WTC11 (cell line): ENCODE measurements around the gene FNIP2. TPM values are rescaled to one million over a fixed set of nuclear protein-coding genes. Genes with fewer than 3 reads are reported as not detected.
"Not testable (repeated sequence)": the region's sequence is repeated elsewhere in the genome, so short reads cannot be mapped to it uniquely, and the experiment has no call there.

ENCODE experiments used
- ATAC-seq: fragments of 200-7000 bp; cut with Tn5 transposase; 2 replicates; pipeline ENCODE4 v1.10.0; 2021; ENCODE audit warnings: mild to moderate bottlenecking, moderate library complexity
- CTCF ChIA-PET: fragments of 300-600 bp; sonication (Branson Sonifier 250); formaldehyde crosslinking; loops from one replicate; lab custom pipeline; 2021; ENCODE audit warnings: antibody characterized with exemption; lab: Charles Lee
- POLR2A ChIA-PET: fragments of 350-600 bp; sonication (Branson Sonifier 250); formaldehyde crosslinking; loops from one replicate; lab custom pipeline; 2021; ENCODE audit warnings: antibody characterized with exemption; lab: Charles Lee
- DNase-seq: peaks from one replicate; pipeline ENCODE4 v3.0.0; 2021; ENCODE audit warnings: low spot score
- H3K27ac Mint-ChIP-seq: 2 replicates; pipeline ENCODE4 v1.8.0; 2021; ENCODE audit warnings: mixed read lengths
- H3K27me3 Mint-ChIP-seq: 2 replicates; pipeline ENCODE4 v1.8.0; 2021; ENCODE audit warnings: low read depth, mild to moderate bottlenecking, moderate library complexity, mixed read lengths
- H3K36me3 Mint-ChIP-seq: 2 replicates; pipeline ENCODE4 v1.8.0; 2021; ENCODE audit warnings: mixed read lengths
- H3K4me1 Mint-ChIP-seq: 2 replicates; pipeline ENCODE4 v1.8.0; 2022; ENCODE audit warnings: mixed read lengths
- H3K4me3 Mint-ChIP-seq: 2 replicates; pipeline ENCODE4 v1.8.0; 2021; ENCODE audit warnings: mild to moderate bottlenecking, moderate library complexity, mixed read lengths
- H3K9me3 Mint-ChIP-seq: 2 replicates; pipeline ENCODE4 v1.8.0; 2021; ENCODE audit warnings: mixed read lengths
- ATF3 ChIP-seq: sonication (generic); formaldehyde crosslinking; conservative IDR thresholded peaks from 2 replicates; pipeline ENCODE4 v1.8.1; 2022; ENCODE audit warnings: mild to moderate bottlenecking, missing genetic modification reagents
- ETV6 ChIP-seq: sonication (generic); formaldehyde crosslinking; IDR thresholded peaks from 2 replicates; pipeline ENCODE4 v1.8.1; 2022; ENCODE audit warnings: mild to moderate bottlenecking, missing genetic modification reagents
- FOXK1 ChIP-seq: sonication (generic); formaldehyde crosslinking; IDR thresholded peaks from 2 replicates; pipeline ENCODE4 v1.8.0; 2022; ENCODE audit warnings: mild to moderate bottlenecking, moderate library complexity, missing genetic modification reagents
- NFE2L1 ChIP-seq: sonication (generic); formaldehyde crosslinking; IDR thresholded peaks from 2 replicates; pipeline ENCODE4 v1.8.1; 2023; ENCODE audit warnings: missing genetic modification reagents
- NFYB ChIP-seq: sonication (generic); formaldehyde crosslinking; conservative IDR thresholded peaks from 2 replicates; pipeline ENCODE4 v1.8.0; 2022; ENCODE audit warnings: low read depth, missing genetic modification reagents
- NR3C1 ChIP-seq: sonication (generic); formaldehyde crosslinking; conservative IDR thresholded peaks from 2 replicates; pipeline ENCODE4 v1.8.1; 2023; ENCODE audit warnings: low read depth, mild to moderate bottlenecking, missing genetic modification reagents
- SMAD3 ChIP-seq: sonication (generic); formaldehyde crosslinking; IDR thresholded peaks from 2 replicates; pipeline ENCODE4 v1.8.0; 2022; ENCODE audit warnings: missing genetic modification reagents, mild to moderate bottlenecking, borderline replicate concordance
- STAT6 ChIP-seq: sonication (generic); formaldehyde crosslinking; conservative IDR thresholded peaks from 2 replicates; pipeline ENCODE4 v1.8.1; 2023; ENCODE audit warnings: mild to moderate bottlenecking, low read depth, missing genetic modification reagents, moderate library complexity
- total RNA-seq: library from RNA; stranded (reverse); gene quantifications from 3 replicates; pipeline ENCODE4 v1.2.3, GENCODE V29; 2021
- TF ChIP-seq, protein P1 (sequence below): sonication (generic); formaldehyde crosslinking; IDR thresholded peaks from 2 replicates; pipeline ENCODE4 v1.8.1; 2022; ENCODE audit warnings: low read depth, missing genetic modification reagents, borderline replicate concordance
- TF ChIP-seq, protein P2 (sequence below): fragments of 250-450 bp; sonication (Bioruptor Pico); conservative IDR thresholded peaks from 2 replicates; pipeline ENCODE4 v1.9.0; 2021; ENCODE audit warnings: mild to moderate bottlenecking
- TF ChIP-seq, protein P3 (sequence below): sonication (generic); formaldehyde crosslinking; IDR thresholded peaks from 2 replicates; pipeline ENCODE4 v1.8.1; 2023; ENCODE audit warnings: mild to moderate bottlenecking, moderate library complexity, missing genetic modification reagents

The FNIP2 gene
- total RNA-seq, 1 experiment from 2014 or later: 8.6 TPM

- TF ChIP-seq NR3C1 (CRISPR knock-in tag): no peak
- TF ChIP-seq, protein P1, sequence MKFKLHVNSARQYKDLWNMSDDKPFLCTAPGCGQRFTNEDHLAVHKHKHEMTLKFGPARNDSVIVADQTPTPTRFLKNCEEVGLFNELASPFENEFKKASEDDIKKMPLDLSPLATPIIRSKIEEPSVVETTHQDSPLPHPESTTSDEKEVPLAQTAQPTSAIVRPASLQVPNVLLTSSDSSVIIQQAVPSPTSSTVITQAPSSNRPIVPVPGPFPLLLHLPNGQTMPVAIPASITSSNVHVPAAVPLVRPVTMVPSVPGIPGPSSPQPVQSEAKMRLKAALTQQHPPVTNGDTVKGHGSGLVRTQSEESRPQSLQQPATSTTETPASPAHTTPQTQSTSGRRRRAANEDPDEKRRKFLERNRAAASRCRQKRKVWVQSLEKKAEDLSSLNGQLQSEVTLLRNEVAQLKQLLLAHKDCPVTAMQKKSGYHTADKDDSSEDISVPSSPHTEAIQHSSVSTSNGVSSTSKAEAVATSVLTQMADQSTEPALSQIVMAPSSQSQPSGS: no peak
- TF ChIP-seq, protein P2, sequence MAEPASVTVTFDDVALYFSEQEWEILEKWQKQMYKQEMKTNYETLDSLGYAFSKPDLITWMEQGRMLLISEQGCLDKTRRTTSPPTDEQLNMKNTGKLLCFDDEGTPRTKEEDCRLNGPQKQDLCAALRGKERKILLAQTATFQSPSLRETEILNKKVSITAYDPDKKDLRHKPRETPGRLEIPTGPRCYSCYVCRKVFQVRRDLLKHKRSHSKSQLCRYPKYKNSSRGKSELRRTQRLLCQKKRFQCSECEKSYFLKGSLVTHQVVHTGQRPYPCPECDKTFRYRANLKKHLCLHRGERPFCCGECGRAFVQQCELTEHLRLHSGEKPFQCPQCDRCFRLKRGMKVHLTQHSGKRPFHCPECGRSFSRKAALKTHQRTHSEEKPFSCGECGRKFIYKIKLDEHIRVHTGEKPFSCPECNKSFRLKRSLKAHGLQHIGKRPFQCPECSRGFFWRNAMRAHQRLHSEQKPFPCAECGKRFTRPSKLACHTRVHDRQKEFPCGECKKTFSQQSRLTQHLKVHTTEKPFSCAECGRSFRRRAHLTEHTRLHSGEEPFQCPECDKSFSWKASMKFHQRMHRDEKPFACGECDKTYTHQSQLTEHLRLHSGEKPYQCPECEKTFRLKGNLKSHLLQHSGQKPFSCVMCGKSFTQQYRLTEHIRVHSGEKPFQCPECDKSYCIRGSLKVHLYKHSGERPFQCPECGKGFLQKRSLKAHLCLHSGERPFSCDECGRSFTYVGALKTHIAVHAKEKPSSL: no peak
- no peak for TF ChIP-seq SMAD3 (CRISPR knock-in tag)
- TF ChIP-seq STAT6 (CRISPR knock-in tag): no peak
These were observed 106.6 kb downstream of the FNIP2 start (continued) for GRCh38 chr4:158875455-158875854.

DNA sequence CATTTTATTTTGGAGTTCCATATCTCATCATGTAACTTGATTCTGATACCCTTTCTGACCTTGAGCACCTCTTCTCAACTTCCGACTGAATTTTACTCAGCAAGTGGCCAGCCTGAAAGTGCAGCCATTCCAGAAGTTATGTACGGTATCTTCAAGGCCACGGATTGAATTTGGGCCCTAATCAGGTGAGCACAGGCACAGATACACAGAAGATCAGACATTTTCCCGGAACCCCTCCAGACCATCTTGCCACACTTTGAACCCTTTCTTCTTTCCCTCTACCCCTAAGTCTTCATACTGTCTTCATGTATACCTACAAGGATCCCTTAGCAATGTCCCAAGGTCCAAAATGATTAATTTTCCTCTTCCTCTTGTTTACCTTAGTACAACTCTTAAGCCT, 108.2 kb downstream of the FNIP2 start:
- H3K27me3 Mint-ChIP-seq: no peaks in the 10 kb centered on the region
- ATAC-seq: no peak
- H3K9me3 Mint-ChIP-seq: peaks cover 8% of the 10 kb centered on the region
- POLR2A ChIA-PET: no interaction called here
- no peak for DNase-seq
- TF ChIP-seq, protein P3, sequence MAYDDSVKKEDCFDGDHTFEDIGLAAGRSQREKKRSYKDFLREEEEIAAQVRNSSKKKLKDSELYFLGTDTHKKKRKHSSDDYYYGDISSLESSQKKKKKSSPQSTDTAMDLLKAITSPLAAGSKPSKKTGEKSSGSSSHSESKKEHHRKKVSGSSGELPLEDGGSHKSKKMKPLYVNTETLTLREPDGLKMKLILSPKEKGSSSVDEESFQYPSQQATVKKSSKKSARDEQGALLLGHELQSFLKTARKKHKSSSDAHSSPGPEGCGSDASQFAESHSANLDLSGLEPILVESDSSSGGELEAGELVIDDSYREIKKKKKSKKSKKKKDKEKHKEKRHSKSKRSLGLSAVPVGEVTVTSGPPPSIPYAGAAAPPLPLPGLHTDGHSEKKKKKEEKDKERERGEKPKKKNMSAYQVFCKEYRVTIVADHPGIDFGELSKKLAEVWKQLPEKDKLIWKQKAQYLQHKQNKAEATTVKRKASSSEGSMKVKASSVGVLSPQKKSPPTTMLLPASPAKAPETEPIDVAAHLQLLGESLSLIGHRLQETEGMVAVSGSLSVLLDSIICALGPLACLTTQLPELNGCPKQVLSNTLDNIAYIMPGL: no peak
- TF ChIP-seq ETV6 (CRISPR knock-in tag) (no peak), STAT6 (CRISPR knock-in tag) (no peak), NFE2L1 (no peak), FOXK1 (no peak), NFYB (no peak), SMAD3 (CRISPR knock-in tag) (no peak), ATF3 (CRISPR knock-in tag) (no peak)
- no peak overlapping the region for H3K4me3 Mint-ChIP-seq
- H3K36me3 Mint-ChIP-seq: peaks cover 16% of the 10 kb centered on the region
- CTCF ChIA-PET: interaction anchor here (0.5 kb wide), 1 partner anchor 209 kb away, joined by 4 read pairs; no protein-coding TSS in a partner anchor
- H3K4me1 Mint-ChIP-seq: peaks cover 4% of the 10 kb centered on the region; the same call in 1 of the 2 replicates
- H3K27ac Mint-ChIP-seq: no peak overlapping the region

GRCh38 chr4:158882142-158882541, 113.3 kb downstream of the FNIP2 start:
- H3K27me3 Mint-ChIP-seq, CTCF ChIA-PET: not testable (repeated sequence)
- H3K36me3 Mint-ChIP-seq: peaks cover 24% of the 10 kb centered on the region

More at GRCh38 chr4:158882142-158882541, 113.3 kb downstream of the FNIP2 start:
- H3K4me1 Mint-ChIP-seq, POLR2A ChIA-PET, H3K27ac Mint-ChIP-seq, ATAC-seq, DNase-seq, H3K4me3 Mint-ChIP-seq: not testable (repeated sequence)
- peaks cover 12% of the 10 kb centered on the region for H3K9me3 Mint-ChIP-seq
